GM10266 (cell line): Measurements from ENCODE around the gene TCP11L2.

ENCODE experiments used
- DNase-seq: peaks from one replicate; pipeline ENCODE4 v3.0.0; 2012; ENCODE audit errors: extremely low spot score
- CTCF ChIP-seq: IDR thresholded peaks from 2 replicates; pipeline ENCODE4 v1.5.1; 2012; ENCODE audit warnings: mild to moderate bottlenecking, low read depth; ENCODE audit not compliant: control insufficient read depth, insufficient read depth; ENCODE audit errors: missing control alignments

Gene TCP11L2

GRCh38 chr12:106344131-106344530 is 41.6 kb downstream of the TCP11L2 start:
- TF ChIP-seq CTCF: no peak
- DNase-seq: no peak

DNA sequence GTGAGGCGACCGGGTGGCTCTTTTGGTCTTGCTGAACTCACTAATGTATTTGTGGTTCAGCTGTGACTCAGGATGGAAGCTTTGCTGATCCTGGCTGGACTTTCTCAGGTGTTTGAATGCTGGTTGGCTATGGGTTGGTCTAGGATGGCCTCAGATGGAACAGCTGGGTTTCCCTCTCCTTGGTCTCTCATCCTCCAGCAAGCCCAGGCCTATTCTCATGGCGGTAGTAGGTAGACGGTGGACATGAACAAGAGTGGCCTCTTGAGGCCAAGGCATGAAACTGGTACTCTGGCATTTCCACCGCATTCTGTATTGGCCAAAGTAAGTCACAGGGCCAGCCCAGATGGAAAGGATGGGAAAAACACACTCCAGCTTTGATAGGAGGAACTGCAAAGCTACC is 43.2 kb downstream of the TCP11L2 start:
- TF ChIP-seq CTCF: peak; percentile 28
- no peak for DNase-seq

- TF ChIP-seq CTCF: no peak
Observed at GRCh38 chr12:106348411-106348810, 45.9 kb downstream of the TCP11L2 start.

DNA sequence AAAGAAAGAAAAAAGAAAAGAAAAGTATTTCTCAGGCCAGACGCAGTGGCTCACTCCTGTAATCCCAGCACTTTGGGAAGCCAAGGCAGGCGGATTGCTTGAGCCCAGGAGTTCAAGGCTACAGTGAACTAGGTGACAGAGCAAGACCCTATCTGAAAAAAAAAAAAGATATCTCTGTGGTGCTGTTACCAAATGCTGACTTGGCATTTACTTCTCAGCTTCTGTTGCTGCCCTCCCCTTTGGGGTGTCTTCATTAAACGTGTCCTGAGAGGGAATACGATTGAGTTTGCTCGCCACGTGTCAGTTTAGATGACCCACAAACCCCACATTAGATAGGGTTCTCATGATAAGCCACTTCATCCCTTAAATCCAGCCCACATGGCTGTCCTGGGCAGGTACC is 50.6 kb downstream of the TCP11L2 start:
- TF ChIP-seq CTCF: no peak
- DNase-seq: no peak

More at GRCh38 chr12:106348411-106348810, 45.9 kb downstream of the TCP11L2 start:
- DNase-seq: no peak

DNA sequence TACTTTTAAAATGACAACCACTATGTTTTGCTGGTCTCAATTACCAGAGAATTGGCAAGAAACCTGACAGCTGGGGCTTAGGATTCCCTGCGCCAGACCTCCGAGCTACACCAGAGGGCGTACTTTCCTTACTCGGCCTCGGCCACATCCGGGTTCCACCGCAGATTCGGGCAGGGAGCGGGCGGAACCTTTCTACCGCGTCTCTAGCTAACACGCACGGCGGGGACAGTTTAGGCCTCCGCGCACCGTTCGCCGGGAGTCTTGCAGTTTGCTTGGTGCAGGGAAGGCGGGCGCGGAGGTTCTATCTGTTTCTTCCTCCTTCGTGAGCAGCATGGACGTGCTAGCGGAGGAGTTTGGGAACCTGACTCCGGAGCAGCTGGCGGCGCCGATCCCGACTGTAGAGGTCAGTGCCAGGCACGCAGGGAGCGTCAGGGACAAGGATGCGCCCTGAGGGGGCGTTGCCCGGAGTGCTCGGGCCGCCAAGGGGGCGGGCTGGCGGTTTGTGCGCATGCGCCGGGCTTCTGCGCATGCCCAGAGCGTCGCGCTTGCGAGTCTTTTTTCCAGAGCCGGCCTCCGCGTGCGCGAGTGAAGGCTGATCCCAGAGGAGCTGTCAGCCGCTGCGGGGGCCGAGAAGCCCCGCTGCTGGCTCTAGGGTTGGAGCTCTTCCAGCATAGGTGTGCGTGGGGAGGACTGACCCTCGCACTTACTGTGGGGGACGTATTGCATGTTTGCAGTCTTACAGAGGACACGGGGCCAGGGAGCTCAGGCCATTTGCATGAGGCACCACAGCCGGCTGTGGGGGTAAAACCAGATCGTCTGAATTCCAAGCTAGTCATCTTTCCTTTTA is 55.2 kb downstream of the TCP11L2 start, which contains the start of gene POLR3B:
Gene POLR3B, plus strand, starts transcription at position 200 of the 847 bp plus-strand sequence. Its CDS starts 132 bp downstream, at position 332.
- peak; percentile 87 for DNase-seq

DNA sequence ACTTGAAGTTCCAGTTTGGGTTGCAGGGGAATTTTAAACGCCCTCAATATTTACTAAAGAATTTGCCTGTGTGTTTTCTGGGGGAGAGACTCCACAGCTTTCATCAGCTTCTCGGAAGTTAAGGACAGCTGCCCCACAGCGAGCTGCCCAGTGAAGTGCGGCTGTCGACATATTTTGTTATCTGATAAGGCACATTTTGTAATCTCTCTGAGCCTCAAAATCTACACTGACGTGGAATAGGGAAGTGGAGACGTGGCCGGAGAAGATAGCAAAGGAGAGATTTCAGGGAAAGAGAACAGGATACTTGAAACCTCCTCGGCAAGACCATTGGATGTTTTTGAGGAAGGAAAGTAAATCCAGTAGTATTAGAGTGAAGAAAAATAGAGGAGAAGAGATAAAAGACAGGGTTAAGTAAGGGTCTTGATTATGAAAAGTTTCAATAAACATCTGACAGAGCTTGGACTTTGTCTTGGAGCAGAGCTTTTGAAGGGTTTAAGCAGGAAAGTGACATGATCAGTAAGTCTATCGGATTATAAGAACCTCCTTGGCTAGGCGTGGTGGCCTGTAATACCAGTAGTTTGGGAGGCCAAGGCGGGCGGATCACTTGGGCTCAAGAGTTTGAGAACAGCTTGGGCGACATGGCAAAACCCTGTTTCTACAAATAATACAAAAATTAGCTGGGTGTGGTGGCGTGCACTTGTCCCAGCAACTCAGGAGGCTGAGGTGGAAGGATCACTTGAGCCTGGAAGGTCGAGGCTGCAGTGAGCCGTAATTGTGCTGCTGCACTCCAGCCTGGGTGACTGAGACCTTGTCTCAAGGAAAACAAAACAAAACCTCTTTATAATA is 56.1 kb downstream of the TCP11L2 start:
- no peak for DNase-seq
- TF ChIP-seq CTCF: no peak

More for the DNA sequence above, 55.2 kb downstream of the TCP11L2 start, which contains the start of gene POLR3B:
- peak; percentile 83 for TF ChIP-seq CTCF
